ENCODE measurements around the gene FBXL13. TPM values are rescaled to one million over a fixed set of nuclear protein-coding genes. Genes with fewer than 3 reads are reported as not detected.

The FBXL13 gene
- total RNA-seq, 1 experiment from 2014 or later, result 0.43 TPM

DNA sequence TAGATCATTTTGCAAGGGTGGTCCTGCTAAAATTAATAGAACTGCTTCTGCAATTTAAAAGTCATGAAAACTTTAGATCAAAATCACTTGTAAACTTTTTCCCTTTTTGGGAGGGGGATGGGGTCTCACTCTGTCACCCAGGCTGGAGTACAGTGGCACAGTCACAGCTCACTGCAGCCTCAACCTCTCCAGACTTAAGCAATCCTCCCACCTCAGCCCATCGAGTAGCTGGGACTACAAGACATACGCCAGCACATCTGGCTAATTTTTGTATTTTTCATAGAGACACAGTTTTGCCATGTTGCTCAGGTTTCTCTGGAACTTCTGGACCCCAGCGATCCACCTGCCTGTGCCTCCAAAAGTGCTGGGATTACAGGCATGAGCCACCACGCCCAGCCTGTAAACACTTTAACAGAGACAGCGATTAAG is 82.1 kb downstream of the FBXL13 start:
- Histone ChIP-seq H3K9me3 (no peaks in the 10 kb centered on the region), H3K4me1 (no peaks in the 10 kb centered on the region), H3K4me3 (ENCODE audit: low read depth, low read length) (no peak overlapping the region), H3K36me3 (ENCODE audit: control insufficient read depth, insufficient read depth, low read length) (no peaks in the 10 kb centered on the region), H3K27me3 (replicated peaks; ENCODE audit: control insufficient read depth, insufficient read depth, low read length) (no peaks in the 10 kb centered on the region)
- no TSS peak for BruUV-seq (replicated peaks)
- ChIA-PET POLR2A (no interaction called here), CTCF (no interaction called here)
- no peak overlapping the region for H3K4me3 Mint-ChIP-seq (ENCODE audit: unreplicated experiment)
- H3K27me3 Mint-ChIP-seq (ENCODE audit: insufficient read depth, unreplicated experiment), result no peaks in the 10 kb centered on the region
- DNase-seq, result no peak
- intact Hi-C loops (cut with micrococcal nuclease; ENCODE audit: unreplicated experiment), result no loop called here
- no peak overlapping the region for H3K27ac Mint-ChIP-seq (ENCODE audit: unreplicated experiment)
- H3K4me1 Mint-ChIP-seq (ENCODE audit: low read depth, unreplicated experiment), result peaks cover 8% of the 10 kb centered on the region
- TF ChIP-seq, protein P1, sequence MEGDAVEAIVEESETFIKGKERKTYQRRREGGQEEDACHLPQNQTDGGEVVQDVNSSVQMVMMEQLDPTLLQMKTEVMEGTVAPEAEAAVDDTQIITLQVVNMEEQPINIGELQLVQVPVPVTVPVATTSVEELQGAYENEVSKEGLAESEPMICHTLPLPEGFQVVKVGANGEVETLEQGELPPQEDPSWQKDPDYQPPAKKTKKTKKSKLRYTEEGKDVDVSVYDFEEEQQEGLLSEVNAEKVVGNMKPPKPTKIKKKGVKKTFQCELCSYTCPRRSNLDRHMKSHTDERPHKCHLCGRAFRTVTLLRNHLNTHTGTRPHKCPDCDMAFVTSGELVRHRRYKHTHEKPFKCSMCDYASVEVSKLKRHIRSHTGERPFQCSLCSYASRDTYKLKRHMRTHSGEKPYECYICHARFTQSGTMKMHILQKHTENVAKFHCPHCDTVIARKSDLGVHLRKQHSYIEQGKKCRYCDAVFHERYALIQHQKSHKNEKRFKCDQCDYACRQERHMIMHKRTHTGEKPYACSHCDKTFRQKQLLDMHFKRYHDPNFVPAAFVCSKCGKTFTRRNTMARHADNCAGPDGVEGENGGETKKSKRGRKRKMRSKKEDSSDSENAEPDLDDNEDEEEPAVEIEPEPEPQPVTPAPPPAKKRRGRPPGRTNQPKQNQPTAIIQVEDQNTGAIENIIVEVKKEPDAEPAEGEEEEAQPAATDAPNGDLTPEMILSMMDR (IDR thresholded peaks at IDR 0.05; ENCODE audit: insufficient read depth in 1 of 2, low read depth in 1 of 2, low read length in 1 of 2, severe bottlenecking in 1 of 2, unreplicated experiment in 1 of 2), result no peak
- no peaks in the 10 kb centered on the region for H3K9me3 Mint-ChIP-seq (ENCODE audit: unreplicated experiment)
- no peaks in the 10 kb centered on the region for H3K36me3 Mint-ChIP-seq (ENCODE audit: insufficient read depth, unreplicated experiment)

DNA sequence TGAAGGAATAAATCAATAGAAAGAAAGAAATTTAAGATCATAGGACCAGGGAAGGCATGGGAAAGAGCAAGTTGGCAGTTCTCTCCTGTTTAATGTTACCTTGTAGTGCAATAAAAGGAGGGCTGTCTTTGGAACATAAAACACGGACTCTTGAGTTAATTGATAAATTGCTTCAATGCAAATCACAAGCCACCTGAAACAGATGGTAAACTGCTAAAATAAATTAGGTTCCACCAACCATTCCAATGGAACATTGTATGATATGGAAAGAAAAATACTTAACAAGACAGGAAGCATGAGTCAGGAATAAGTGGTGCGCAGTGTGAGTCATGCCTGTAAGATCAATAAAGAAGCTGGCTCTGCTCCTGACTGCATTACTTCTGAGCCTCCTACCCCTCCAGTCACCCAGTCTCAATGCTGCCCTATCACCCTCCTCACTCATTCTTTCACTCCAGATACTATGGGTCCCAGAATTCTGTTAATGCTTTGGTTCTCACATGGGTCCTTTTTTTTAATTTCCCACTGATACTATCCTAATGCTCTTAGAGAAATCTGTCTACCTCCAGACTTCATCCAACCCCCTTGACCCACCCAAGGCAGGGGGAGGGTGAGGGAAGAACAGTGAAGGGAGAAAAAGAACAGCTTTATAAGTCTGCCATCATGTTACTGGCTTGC is 82.9 kb downstream of the FBXL13 start:
- no peak overlapping the region for H3K4me3 ChIP-seq (ENCODE audit: low read depth, low read length)
- no peaks in the 10 kb centered on the region for H3K4me1 ChIP-seq
- no peak overlapping the region for H3K4me3 Mint-ChIP-seq (ENCODE audit: unreplicated experiment)
- POLR2A ChIA-PET, result no interaction called here
- no peaks in the 10 kb centered on the region for H3K9me3 ChIP-seq
- no peaks in the 10 kb centered on the region for H3K27me3 ChIP-seq (replicated peaks; ENCODE audit: control insufficient read depth, insufficient read depth, low read length)
- CTCF ChIA-PET, result no interaction called here
- H3K9me3 Mint-ChIP-seq (ENCODE audit: unreplicated experiment), result no peaks in the 10 kb centered on the region
- no TSS peak for BruUV-seq (replicated peaks)
- no peaks in the 10 kb centered on the region for H3K27me3 Mint-ChIP-seq (ENCODE audit: insufficient read depth, unreplicated experiment)
- peaks cover 8% of the 10 kb centered on the region for H3K4me1 Mint-ChIP-seq (ENCODE audit: low read depth, unreplicated experiment)
- H3K27ac Mint-ChIP-seq (ENCODE audit: unreplicated experiment), result no peak overlapping the region
- intact Hi-C loops (cut with micrococcal nuclease; ENCODE audit: unreplicated experiment), result no loop called here
- no peaks in the 10 kb centered on the region for H3K36me3 ChIP-seq (ENCODE audit: control insufficient read depth, insufficient read depth, low read length)
- TF ChIP-seq, protein P1 (IDR thresholded peaks at IDR 0.05; ENCODE audit: insufficient read depth in 1 of 2, low read depth in 1 of 2, low read length in 1 of 2, severe bottlenecking in 1 of 2, unreplicated experiment in 1 of 2), result no peak
- DNase-seq, result no peak
- no peaks in the 10 kb centered on the region for H3K36me3 Mint-ChIP-seq (ENCODE audit: insufficient read depth, unreplicated experiment)

DNA sequence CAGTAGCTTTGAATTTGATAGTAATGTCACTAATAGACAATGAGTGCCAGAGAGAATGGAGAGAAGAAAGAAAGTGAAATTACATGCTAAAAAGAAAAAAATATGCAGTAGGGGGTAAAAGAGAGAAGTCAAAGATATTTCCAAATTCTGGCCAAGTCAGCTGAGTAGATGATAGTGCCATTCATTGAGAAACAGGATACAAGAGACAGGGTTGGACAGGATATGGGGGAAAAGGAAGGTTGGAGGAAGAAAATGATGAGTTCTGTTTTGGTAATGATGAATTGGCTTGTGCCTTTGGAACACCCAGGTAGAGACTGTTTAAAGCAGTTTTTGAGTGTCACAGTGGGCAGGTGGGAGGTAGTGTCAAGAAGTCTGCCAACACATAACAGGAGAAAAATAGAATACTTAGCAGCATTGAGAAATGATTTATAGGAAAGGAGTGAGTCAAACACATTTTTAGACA is 83.5 kb downstream of the FBXL13 start:
- DNase-seq, result no peak
- no peaks in the 10 kb centered on the region for H3K9me3 Mint-ChIP-seq (ENCODE audit: unreplicated experiment)
- peaks cover 8% of the 10 kb centered on the region for H3K4me1 Mint-ChIP-seq (ENCODE audit: low read depth, unreplicated experiment)
- H3K36me3 ChIP-seq (ENCODE audit: control insufficient read depth, insufficient read depth, low read length), result no peaks in the 10 kb centered on the region
- H3K9me3 ChIP-seq, result no peaks in the 10 kb centered on the region
- TF ChIP-seq, protein P1 (IDR thresholded peaks at IDR 0.05; ENCODE audit: insufficient read depth in 1 of 2, low read depth in 1 of 2, low read length in 1 of 2, severe bottlenecking in 1 of 2, unreplicated experiment in 1 of 2), result no peak
- intact Hi-C loops (cut with micrococcal nuclease; ENCODE audit: unreplicated experiment), result no loop called here
- CTCF ChIA-PET, result no interaction called here
- no peaks in the 10 kb centered on the region for H3K27me3 Mint-ChIP-seq (ENCODE audit: insufficient read depth, unreplicated experiment)
- BruUV-seq (replicated peaks), result no TSS peak
- no peaks in the 10 kb centered on the region for H3K27me3 ChIP-seq (replicated peaks; ENCODE audit: control insufficient read depth, insufficient read depth, low read length)
- no peak overlapping the region for H3K4me3 Mint-ChIP-seq (ENCODE audit: unreplicated experiment)
- no peaks in the 10 kb centered on the region for H3K36me3 Mint-ChIP-seq (ENCODE audit: insufficient read depth, unreplicated experiment)
- H3K4me3 ChIP-seq (ENCODE audit: low read depth, low read length), result no peak overlapping the region
- H3K27ac Mint-ChIP-seq (ENCODE audit: unreplicated experiment), result no peak overlapping the region
- H3K4me1 ChIP-seq, result no peaks in the 10 kb centered on the region
- POLR2A ChIA-PET, result no interaction called here

Measured in Caco-2 (cell line).